Mesothelial cell of epicardium (in vitro differentiated cells): Measurements from ENCODE around the gene IDS. TPM values are rescaled to one million over a fixed set of nuclear protein-coding genes. Genes with fewer than 3 reads are reported as not detected.
"Not testable (repeated sequence)": the region's sequence is repeated elsewhere in the genome, so short reads cannot be mapped to it uniquely, and the experiment has no call there.

Source experiments
- DNase-seq, 2 experiments: peaks; one replicate each; pipeline ENCODE4 v3.0.0; 2021; ENCODE audit warnings: low spot score in 2 of 2; ENCODE audit not compliant: unreplicated experiment in 2 of 2
- H3K27ac Mint-ChIP-seq: 2 replicates; pipeline ENCODE4 v1.8.0; 2021; ENCODE audit warnings: mixed read lengths
- H3K27me3 Mint-ChIP-seq: 2 replicates; pipeline ENCODE4 v1.8.0; 2021; ENCODE audit warnings: low read depth, mixed read lengths
- H3K36me3 Mint-ChIP-seq: 2 replicates; pipeline ENCODE4 v1.8.0; 2021; ENCODE audit warnings: mixed read lengths
- H3K4me1 Mint-ChIP-seq: 2 replicates; pipeline ENCODE4 v1.8.0; 2021; ENCODE audit warnings: mixed read lengths
- H3K4me3 Mint-ChIP-seq: 2 replicates; pipeline ENCODE4 v1.8.0; 2021; ENCODE audit warnings: mild to moderate bottlenecking, moderate library complexity, mixed read lengths
- H3K9me3 Mint-ChIP-seq: 2 replicates; pipeline ENCODE4 v1.8.0; 2021; ENCODE audit warnings: mixed read lengths
- CTCF ChIP-seq: fragments of 200-600 bp; sonication (generic); IDR thresholded peaks from one replicate; pipeline ENCODE4 v1.5.0; 2021; ENCODE audit warnings: antibody characterized with exemption; ENCODE audit not compliant: unreplicated experiment
- total RNA-seq: library from RNA; stranded (reverse); gene quantifications from 3 replicates; pipeline ENCODE4 v1.2.1, GENCODE V29; 2021

Gene IDS
- total RNA-seq, 1 donor from 2014 or later, result 43.3 TPM

- Mint-ChIP-seq H3K36me3 (no peaks in the 10 kb centered on the region), H3K27me3 (no peaks in the 10 kb centered on the region), H3K4me3 (no peak overlapping the region), H3K9me3 (peaks cover 5% of the 10 kb centered on the region), H3K4me1 (peaks cover 26% of the 10 kb centered on the region), H3K27ac (no peak overlapping the region)
- TF ChIP-seq CTCF, result no peak
- DNase-seq, result no peak
Observed at GRCh38 chrX:149506349-149506748, 1.2 kb upstream of the IDS start.

GRCh38 chrX:149505671-149506070 lies 565 bp upstream of the IDS start:
- H3K27ac Mint-ChIP-seq, result peak overlapping the region; percentile 5
- peak overlapping the region; percentile 74 for H3K4me3 Mint-ChIP-seq
- H3K4me1 Mint-ChIP-seq, result peaks cover 20% of the 10 kb centered on the region

GRCh38 chrX:149504226-149504914 lies 736 bp downstream of the IDS start:
- Mint-ChIP-seq H3K9me3 (peaks cover 5% of the 10 kb centered on the region), H3K27ac (peak overlapping the region; percentile 87), H3K27me3 (no peaks in the 10 kb centered on the region), H3K4me3 (peak overlapping the region; percentile 74), H3K4me1 (peaks cover 14% of the 10 kb centered on the region), H3K36me3 (peaks cover 2% of the 10 kb centered on the region)
- TF ChIP-seq CTCF, result peak; percentile 18
- DNase-seq, result no peak

More at GRCh38 chrX:149505671-149506070, 565 bp upstream of the IDS start:
- Mint-ChIP-seq H3K27me3 (no peaks in the 10 kb centered on the region), H3K9me3 (peaks cover 5% of the 10 kb centered on the region), H3K36me3 (no peaks in the 10 kb centered on the region)
- DNase-seq, result no peak
- TF ChIP-seq CTCF, result no peak

- peaks cover 14% of the 10 kb centered on the region for H3K4me1 Mint-ChIP-seq
- not testable (repeated sequence) for H3K27me3 Mint-ChIP-seq, H3K9me3 Mint-ChIP-seq, H3K27ac Mint-ChIP-seq, H3K36me3 Mint-ChIP-seq, H3K4me3 Mint-ChIP-seq, DNase-seq
Observed at GRCh38 chrX:149503446-149503845, 1.7 kb downstream of the IDS start.

GRCh38 chrX:149502923-149503322 lies 2.2 kb downstream of the IDS start:
- H3K27ac Mint-ChIP-seq, H3K27me3 Mint-ChIP-seq, DNase-seq, H3K36me3 Mint-ChIP-seq, H3K9me3 Mint-ChIP-seq, H3K4me3 Mint-ChIP-seq: not testable (repeated sequence)
- H3K4me1 Mint-ChIP-seq, result peaks cover 14% of the 10 kb centered on the region

- Mint-ChIP-seq H3K27me3 (no peaks in the 10 kb centered on the region), H3K9me3 (no peaks in the 10 kb centered on the region), H3K36me3 (peaks cover 17% of the 10 kb centered on the region), H3K4me1 (peaks cover 9% of the 10 kb centered on the region), H3K4me3 (no peak overlapping the region), H3K27ac (no peak overlapping the region)
- TF ChIP-seq CTCF, result no peak
- no peak for DNase-seq
Observed at GRCh38 chrX:149499766-149500165, 5.3 kb downstream of the IDS start.

GRCh38 chrX:149498767-149499166 lies 6.3 kb downstream of the IDS start:
- Mint-ChIP-seq H3K27ac (no peak overlapping the region), H3K4me3 (no peak overlapping the region), H3K9me3 (no peaks in the 10 kb centered on the region), H3K27me3 (no peaks in the 10 kb centered on the region), H3K36me3 (peaks cover 17% of the 10 kb centered on the region), H3K4me1 (no peaks in the 10 kb centered on the region)
- no peak for TF ChIP-seq CTCF
- DNase-seq, result no peak
